Measurements from ENCODE around the gene EHBP1L1.
A peak's percentile ranks its signal among the peaks of the same experiment; 100 is the strongest.
"Not testable (repeated sequence)": the region's sequence is repeated elsewhere in the genome, so short reads cannot be mapped to it uniquely, and the experiment has no call there.

Gene EHBP1L1

GRCh38 chr11:65633390-65634108 is 57.7 kb downstream of the EHBP1L1 start:
- no peak for DNase-seq (ENCODE audit: low read depth in 2 of 3, low spot score in 1 of 3)

- no peak for DNase-seq (ENCODE audit: low read depth in 2 of 3, low spot score in 1 of 3)
Measured at GRCh38 chr11:65634109-65634436, 58.2 kb downstream of the EHBP1L1 start.

GRCh38 chr11:65634440-65634839 is 58.6 kb downstream of the EHBP1L1 start:
- no peak for DNase-seq (ENCODE audit: low read depth in 2 of 3, low spot score in 1 of 3)

- no peak for DNase-seq (ENCODE audit: low read depth in 2 of 3, low spot score in 1 of 3)
Measured at GRCh38 chr11:65634905-65635731, 59.3 kb downstream of the EHBP1L1 start.

- no peak for DNase-seq (ENCODE audit: low read depth in 2 of 3, low spot score in 1 of 3)
Measured at GRCh38 chr11:65636108-65637031, 60.5 kb downstream of the EHBP1L1 start.

- no peak for DNase-seq (ENCODE audit: low read depth in 2 of 3, low spot score in 1 of 3)
Measured at GRCh38 chr11:65637032-65637557, 61.2 kb downstream of the EHBP1L1 start.

- peak in 2 of 3 donors; percentile 67 to 68 for DNase-seq (ENCODE audit: low read depth in 2 of 3, low spot score in 1 of 3)
Measured at GRCh38 chr11:65637794-65638419, 62.1 kb downstream of the EHBP1L1 start, which contains the start of gene SIPA1. SIPA1 (plus strand) TSS chr11:65638101; CDS start chr11:65640922, 2,821 bp downstream.

- not testable (repeated sequence) for DNase-seq (ENCODE audit: low read depth in 2 of 3, low spot score in 1 of 3)
Measured at GRCh38 chr11:65639228-65639597, 63.4 kb downstream of the EHBP1L1 start.

GRCh38 chr11:65639623-65640482 is 64.0 kb downstream of the EHBP1L1 start:
- no peak for DNase-seq (ENCODE audit: low read depth in 2 of 3, low spot score in 1 of 3)

GRCh38 chr11:65640483-65641296 is 64.8 kb downstream of the EHBP1L1 start:
- DNase-seq (ENCODE audit: low read depth in 2 of 3, low spot score in 1 of 3): no peak

- no peak for DNase-seq (ENCODE audit: low read depth in 2 of 3, low spot score in 1 of 3)
Measured at GRCh38 chr11:65641297-65642013, 65.6 kb downstream of the EHBP1L1 start.
